Right ventricle myocardium superior (tissue), 1 donor: ENCODE results near the gene SKA2. TPM values are rescaled to one million over a fixed set of nuclear protein-coding genes. Genes with fewer than 3 reads are reported as not detected.
A peak's percentile ranks its signal among the peaks of the same experiment; 100 is the strongest.
"Not testable (repeated sequence)": the region's sequence is repeated elsewhere in the genome, so short reads cannot be mapped to it uniquely, and the experiment has no call there.

Experiments
- ATAC-seq: fragments of 200-7000 bp; cut with Tn5 transposase; one replicate; pipeline ENCODE4 v1.9.1; 2020; ENCODE audit warnings: mild to moderate bottlenecking; ENCODE audit not compliant: poor library complexity
- DNase-seq: peaks from one replicate; pipeline ENCODE4 v3.0.0-alpha.2; 2020
- intact Hi-C: fragments of 100-400 bp; cut with DNase I; formaldehyde crosslinking; loops from one replicate; pipeline ENCODE4 v1.11.2; 2022
- total RNA-seq: library from RNA; stranded (reverse); fragmentation: NEBNext Ultra II Directional; extraction: Animal tissue kit (Norgen Biotek cat#: 25700); gene quantifications from one replicate; pipeline ENCODE4 v1.2.1, GENCODE V29; 2021
- donor health status: DM: no; HTN: yes; CAD: no; lungs with severe emphysema.

Gene SKA2
- total RNA-seq, 1 donor from 2014 or later, result 32.7 TPM

GRCh38 chr17:59108400-59109102, 46.4 kb downstream of the SKA2 start:
- DNase-seq (no peak), ATAC-seq (no peak)
- intact Hi-C loops, result no loop called here

GRCh38 chr17:59107306-59107670, 47.7 kb downstream of the SKA2 start:
- peak; percentile 1 for ATAC-seq
- no peak for DNase-seq
- intact Hi-C loops, result loop anchor here (2.0 kb wide), 1 partner anchor 48 kb away; the partner anchor contains the start of genes PRR11 and SKA2

GRCh38 chr17:59106463-59107305, 48.3 kb downstream of the SKA2 start, which contains the start of gene TRIM37:
Gene TRIM37, minus strand, starts transcription at chr17:59106880. Its CDS starts 419 bp downstream, at chr17:59106461.
- intact Hi-C loops, result loop anchor here (2.0 kb wide), 1 partner anchor 48 kb away; the partner anchor contains the start of genes PRR11 and SKA2
- peak; percentile 97 for ATAC-seq
- DNase-seq, result peak; percentile 98

GRCh38 chr17:59105852-59106462, 49.0 kb downstream of the SKA2 start:
- peak; percentile 79 for DNase-seq
- ATAC-seq, result peak; percentile 63
- intact Hi-C loops, result loop anchor here (2.0 kb wide), 1 partner anchor 49 kb away; the partner anchor contains the start of genes PRR11 and SKA2

GRCh38 chr17:59101178-59101577, 53.8 kb downstream of the SKA2 start:
- intact Hi-C loops, result no loop called here
- DNase-seq, result no peak
- ATAC-seq, result no peak

GRCh38 chr17:59097876-59098275, 57.1 kb downstream of the SKA2 start:
- intact Hi-C loops, result no loop called here
- ATAC-seq, result no peak
- DNase-seq, result no peak

- intact Hi-C loops, result no loop called here
- ATAC-seq, result no peak
Measured at GRCh38 chr17:59094861-59095530, 60.0 kb downstream of the SKA2 start.

GRCh38 chr17:59093702-59094231, 61.2 kb downstream of the SKA2 start:
- ATAC-seq, result peak; percentile 79
- peak; percentile 57 for DNase-seq
- intact Hi-C loops, result no loop called here

More at GRCh38 chr17:59094861-59095530, 60.0 kb downstream of the SKA2 start:
- DNase-seq, result no peak

- intact Hi-C loops, result no loop called here
- DNase-seq, result no peak
- ATAC-seq, result peak; percentile 49
Measured at GRCh38 chr17:59093145-59093701, 61.8 kb downstream of the SKA2 start.

- intact Hi-C loops, ATAC-seq, DNase-seq: not testable (repeated sequence)
Measured at GRCh38 chr17:59090593-59090992, 64.4 kb downstream of the SKA2 start.

- DNase-seq (no peak), ATAC-seq (no peak)
- intact Hi-C loops, result no loop called here
Measured at GRCh38 chr17:59084154-59084553, 70.8 kb downstream of the SKA2 start.

- intact Hi-C loops, result no loop called here
- DNase-seq, result no peak
- no peak for ATAC-seq
Measured at GRCh38 chr17:59074494-59074893, 80.5 kb downstream of the SKA2 start.

GRCh38 chr17:59073972-59074371, 81.0 kb downstream of the SKA2 start:
- intact Hi-C loops, result no loop called here
- ATAC-seq (no peak), DNase-seq (no peak)

GRCh38 chr17:59069856-59070255, 85.1 kb downstream of the SKA2 start:
- intact Hi-C loops, result no loop called here
- DNase-seq (no peak), ATAC-seq (no peak)

GRCh38 chr17:59067756-59068155, 87.2 kb downstream of the SKA2 start:
- ATAC-seq (no peak), DNase-seq (no peak)
- intact Hi-C loops, result no loop called here

GRCh38 chr17:59067340-59067739, 87.6 kb downstream of the SKA2 start:
- no peak for DNase-seq
- ATAC-seq, result no peak
- intact Hi-C loops, result no loop called here

GRCh38 chr17:59062509-59062908, 92.5 kb downstream of the SKA2 start:
- ATAC-seq (no peak), DNase-seq (no peak)
- intact Hi-C loops, result no loop called here
